Measurements from ENCODE around the gene SETD9. TPM values are rescaled to one million over a fixed set of nuclear protein-coding genes. Genes with fewer than 3 reads are reported as not detected.

Gene SETD9
- total and polyA plus RNA-seq, 2 experiments from 2014 or later: 13.1 to 19.2 TPM

GRCh38 chr5:56922922-56923321, 13.5 kb downstream of the SETD9 start:
- H3K4me1 Mint-ChIP-seq: peaks cover 8% of the 10 kb centered on the region
- H3K36me3 Mint-ChIP-seq (ENCODE audit: low read depth): peaks cover 65% of the 10 kb centered on the region
- H3K27ac Mint-ChIP-seq: no peak overlapping the region
- TF ChIP-seq EZH2phosphoT487 (IDR thresholded peaks at IDR 0.05; ENCODE audit: unreplicated experiment) (no peak), EZH2 (IDR thresholded peaks at IDR 0.05; ENCODE audit: low read depth, unreplicated experiment) (no peak), CREB1 (CRISPR knock-in tag; IDR thresholded peaks at IDR 0.05; ENCODE audit: low read depth) (no peak), NANOG (IDR thresholded peaks at IDR 0.05; ENCODE audit: borderline replicate concordance) (no peak), JUNB (IDR thresholded peaks at IDR 0.05; ENCODE audit: unreplicated experiment) (no peak), POLR2AphosphoS5 (IDR thresholded peaks at IDR 0.05; ENCODE audit: low read depth) (no peak), CTCF (conservative IDR thresholded peaks at IDR 0.05; ENCODE audit: low read depth in 2 of 2) (no peak), ZNF462 (CRISPR knock-in tag; IDR thresholded peaks at IDR 0.05) (no peak), ETS1 (IDR thresholded peaks at IDR 0.05) (no peak), REST (IDR thresholded peaks at IDR 0.05; ENCODE audit: unreplicated experiment) (no peak), STAT1 (IDR thresholded peaks at IDR 0.05; ENCODE audit: unreplicated experiment) (no peak), ZNF331 (CRISPR knock-in tag; IDR thresholded peaks at IDR 0.05; ENCODE audit: low read depth) (no peak), ZNF114 (CRISPR knock-in tag; IDR thresholded peaks at IDR 0.05) (no peak)
- H3K4me3 Mint-ChIP-seq: no peak overlapping the region
- Histone ChIP-seq H3K4me3 (no peak overlapping the region), H3K27me3 (ENCODE audit: insufficient read depth) (no peaks in the 10 kb centered on the region), H3K36me3 (ENCODE audit: insufficient read depth) (peaks cover 53% of the 10 kb centered on the region), H3F3A (replicated peaks; ENCODE audit: low read depth) (no peaks in the 10 kb centered on the region), H3K9me2 (ENCODE audit: insufficient read depth) (no peaks in the 10 kb centered on the region), H3K4me2 (no peak overlapping the region), H3K27ac (ENCODE audit: low read depth) (no peak overlapping the region), H2AFZ (no peak overlapping the region), H3K4me1 (ENCODE audit: insufficient read depth) (no peaks in the 10 kb centered on the region), H3K79me2 (replicated peaks; ENCODE audit: insufficient read depth) (peaks cover 5% of the 10 kb centered on the region; the same call in 1 of the 2 replicates), H4K20me1 (replicated peaks; ENCODE audit: insufficient read depth) (no peaks in the 10 kb centered on the region)
- peaks cover 2% of the 10 kb centered on the region for H3K27me3 Mint-ChIP-seq (ENCODE audit: insufficient read depth, low read depth, poor library complexity)
- ATAC-seq (no peak), DNase-seq (ENCODE audit: low spot score) (no peak)
- H3K9me3 Mint-ChIP-seq: peaks cover 15% of the 10 kb centered on the region

Measured in GM23338 (cell line).